ENCODE data around the gene DMPK. TPM values are rescaled to one million over a fixed set of nuclear protein-coding genes. Genes with fewer than 3 reads are reported as not detected.

The DMPK gene
- total RNA-seq, 1 experiment from 2014 or later: 119 TPM

DNA sequence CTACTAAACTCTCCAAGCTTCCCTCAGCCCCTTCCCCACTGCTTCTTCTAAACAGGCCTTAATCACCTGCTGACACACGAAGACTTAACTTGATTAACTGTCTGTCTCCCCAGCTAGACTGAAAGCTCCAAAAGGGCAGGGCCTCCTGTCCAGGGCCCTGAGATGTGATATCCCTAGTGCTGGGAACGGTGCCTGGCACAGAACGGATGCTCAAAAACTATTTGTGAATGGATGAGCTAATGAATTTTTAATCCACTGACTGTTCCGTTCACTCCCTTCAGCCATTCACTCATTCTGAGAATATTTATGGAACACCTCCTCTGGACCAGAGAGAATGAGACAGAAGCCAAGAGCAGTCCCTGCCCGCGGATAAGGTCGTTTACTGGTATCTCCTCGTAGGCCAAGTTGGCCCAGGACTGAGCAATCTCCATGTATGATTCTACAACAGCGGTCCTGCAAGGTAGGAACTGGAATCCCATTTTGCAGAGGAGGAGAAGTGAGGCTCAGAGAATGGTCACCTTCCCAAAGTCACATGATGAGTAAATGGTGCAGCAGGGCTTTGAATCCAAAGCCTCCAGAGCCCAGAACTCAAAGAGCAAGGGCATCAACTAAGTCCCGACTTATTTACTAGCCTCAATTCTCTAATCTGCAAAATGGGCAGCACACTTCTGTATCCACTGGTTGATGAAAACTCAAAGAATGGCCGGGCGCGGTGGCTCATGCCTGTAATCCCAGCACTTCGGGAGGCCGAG lies 6.9 kb upstream of the DMPK start:
- POLR2A ChIA-PET: no interaction called here
- H3K4me3 ChIP-seq (ENCODE audit: low read depth in 2 of 2, low read length in 2 of 2): no peak overlapping the region
- intact Hi-C loops (cut with micrococcal nuclease; ENCODE audit: unreplicated experiment): no loop called here
- CTCF ChIA-PET: no interaction called here
- in situ Hi-C loops (cut with HindIII; ENCODE audit: low pct_unique_long_range_greater_than_20kb, low sequenced_read_pairs): no loop called here
- peaks cover 1% of the 10 kb centered on the region for H3K4me1 ChIP-seq (ENCODE audit: control insufficient read depth, insufficient read depth, low read length)
- DNase-seq (ENCODE audit: low read depth, low spot score): no peak
- no peak for TF ChIP-seq TCF7L2 (IDR thresholded peaks at IDR 0.05; ENCODE audit: low read depth, low read length)
- no peak for TF ChIP-seq SIN3A (IDR thresholded peaks at IDR 0.05; ENCODE audit: borderline replicate concordance, insufficient read depth, low read depth, low read length)
- TF ChIP-seq, protein P1, sequence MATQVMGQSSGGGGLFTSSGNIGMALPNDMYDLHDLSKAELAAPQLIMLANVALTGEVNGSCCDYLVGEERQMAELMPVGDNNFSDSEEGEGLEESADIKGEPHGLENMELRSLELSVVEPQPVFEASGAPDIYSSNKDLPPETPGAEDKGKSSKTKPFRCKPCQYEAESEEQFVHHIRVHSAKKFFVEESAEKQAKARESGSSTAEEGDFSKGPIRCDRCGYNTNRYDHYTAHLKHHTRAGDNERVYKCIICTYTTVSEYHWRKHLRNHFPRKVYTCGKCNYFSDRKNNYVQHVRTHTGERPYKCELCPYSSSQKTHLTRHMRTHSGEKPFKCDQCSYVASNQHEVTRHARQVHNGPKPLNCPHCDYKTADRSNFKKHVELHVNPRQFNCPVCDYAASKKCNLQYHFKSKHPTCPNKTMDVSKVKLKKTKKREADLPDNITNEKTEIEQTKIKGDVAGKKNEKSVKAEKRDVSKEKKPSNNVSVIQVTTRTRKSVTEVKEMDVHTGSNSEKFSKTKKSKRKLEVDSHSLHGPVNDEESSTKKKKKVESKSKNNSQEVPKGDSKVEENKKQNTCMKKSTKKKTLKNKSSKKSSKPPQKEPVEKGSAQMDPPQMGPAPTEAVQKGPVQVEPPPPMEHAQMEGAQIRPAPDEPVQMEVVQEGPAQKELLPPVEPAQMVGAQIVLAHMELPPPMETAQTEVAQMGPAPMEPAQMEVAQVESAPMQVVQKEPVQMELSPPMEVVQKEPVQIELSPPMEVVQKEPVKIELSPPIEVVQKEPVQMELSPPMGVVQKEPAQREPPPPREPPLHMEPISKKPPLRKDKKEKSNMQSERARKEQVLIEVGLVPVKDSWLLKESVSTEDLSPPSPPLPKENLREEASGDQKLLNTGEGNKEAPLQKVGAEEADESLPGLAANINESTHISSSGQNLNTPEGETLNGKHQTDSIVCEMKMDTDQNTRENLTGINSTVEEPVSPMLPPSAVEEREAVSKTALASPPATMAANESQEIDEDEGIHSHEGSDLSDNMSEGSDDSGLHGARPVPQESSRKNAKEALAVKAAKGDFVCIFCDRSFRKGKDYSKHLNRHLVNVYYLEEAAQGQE (IDR thresholded peaks at IDR 0.05; ENCODE audit: insufficient read depth in 1 of 2, low read depth in 2 of 2, low read length in 1 of 2): no peak
- TF ChIP-seq, protein P2, sequence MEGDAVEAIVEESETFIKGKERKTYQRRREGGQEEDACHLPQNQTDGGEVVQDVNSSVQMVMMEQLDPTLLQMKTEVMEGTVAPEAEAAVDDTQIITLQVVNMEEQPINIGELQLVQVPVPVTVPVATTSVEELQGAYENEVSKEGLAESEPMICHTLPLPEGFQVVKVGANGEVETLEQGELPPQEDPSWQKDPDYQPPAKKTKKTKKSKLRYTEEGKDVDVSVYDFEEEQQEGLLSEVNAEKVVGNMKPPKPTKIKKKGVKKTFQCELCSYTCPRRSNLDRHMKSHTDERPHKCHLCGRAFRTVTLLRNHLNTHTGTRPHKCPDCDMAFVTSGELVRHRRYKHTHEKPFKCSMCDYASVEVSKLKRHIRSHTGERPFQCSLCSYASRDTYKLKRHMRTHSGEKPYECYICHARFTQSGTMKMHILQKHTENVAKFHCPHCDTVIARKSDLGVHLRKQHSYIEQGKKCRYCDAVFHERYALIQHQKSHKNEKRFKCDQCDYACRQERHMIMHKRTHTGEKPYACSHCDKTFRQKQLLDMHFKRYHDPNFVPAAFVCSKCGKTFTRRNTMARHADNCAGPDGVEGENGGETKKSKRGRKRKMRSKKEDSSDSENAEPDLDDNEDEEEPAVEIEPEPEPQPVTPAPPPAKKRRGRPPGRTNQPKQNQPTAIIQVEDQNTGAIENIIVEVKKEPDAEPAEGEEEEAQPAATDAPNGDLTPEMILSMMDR (IDR thresholded peaks at IDR 0.05): no peak
- no peak for TF ChIP-seq POLR2AphosphoS5 (IDR thresholded peaks at IDR 0.05; ENCODE audit: low read depth, low read length)
- ATAC-seq: no peak
- no peaks in the 10 kb centered on the region for H3K27me3 ChIP-seq (ENCODE audit: control insufficient read depth, insufficient read depth, low read length)
- BruUV-seq (replicated peaks): no TSS peak
- H3K27ac ChIP-seq (ENCODE audit: low read length): no peak overlapping the region
- H3K36me3 ChIP-seq (ENCODE audit: control insufficient read depth, insufficient read depth, low read length): peaks cover 5% of the 10 kb centered on the region
- no peaks in the 10 kb centered on the region for H3K9me3 ChIP-seq (ENCODE audit: control insufficient read depth, insufficient read depth, low read depth, low read length)

DNA sequence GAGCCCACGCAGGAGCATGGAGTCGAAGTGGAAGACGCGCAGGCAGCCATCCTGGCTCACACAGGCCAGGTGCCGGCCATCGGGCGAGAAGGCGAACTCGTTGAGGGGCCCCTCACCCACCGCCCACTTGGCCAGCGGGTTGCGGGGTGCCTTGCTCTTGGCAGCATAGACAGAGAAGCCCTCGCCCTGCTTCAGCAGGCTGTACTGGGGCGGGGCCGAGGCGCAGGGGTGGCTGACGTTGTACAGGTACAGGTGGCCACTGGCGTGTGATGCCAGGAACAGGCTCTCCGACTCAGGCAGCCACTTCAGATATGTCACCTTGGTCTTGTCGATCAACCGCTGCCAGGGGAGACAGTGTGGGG lies 4.2 kb upstream of the DMPK start:
- Histone ChIP-seq H3K27ac (ENCODE audit: low read length) (no peak overlapping the region), H3K36me3 (ENCODE audit: control insufficient read depth, insufficient read depth, low read length) (peaks cover 5% of the 10 kb centered on the region; the same call in 1 of the 2 replicates), H3K27me3 (ENCODE audit: control insufficient read depth, insufficient read depth, low read length) (no peaks in the 10 kb centered on the region), H3K4me3 (ENCODE audit: low read depth in 2 of 2, low read length in 2 of 2) (no peak overlapping the region), H3K9me3 (ENCODE audit: control insufficient read depth, insufficient read depth, low read depth, low read length) (no peaks in the 10 kb centered on the region), H3K4me1 (ENCODE audit: control insufficient read depth, insufficient read depth, low read length) (peaks cover 15% of the 10 kb centered on the region)
- TF ChIP-seq, protein P2 (IDR thresholded peaks at IDR 0.05): no peak
- TF ChIP-seq POLR2AphosphoS5 (IDR thresholded peaks at IDR 0.05; ENCODE audit: low read depth, low read length): no peak
- no peak for TF ChIP-seq TCF7L2 (IDR thresholded peaks at IDR 0.05; ENCODE audit: low read depth, low read length)
- TF ChIP-seq, protein P1 (IDR thresholded peaks at IDR 0.05; ENCODE audit: insufficient read depth in 1 of 2, low read depth in 2 of 2, low read length in 1 of 2): no peak
- TF ChIP-seq SIN3A (IDR thresholded peaks at IDR 0.05; ENCODE audit: borderline replicate concordance, insufficient read depth, low read depth, low read length): no peak
- DNase-seq (ENCODE audit: low read depth, low spot score) (no peak), ATAC-seq (no peak)
- in situ Hi-C loops (cut with HindIII; ENCODE audit: low pct_unique_long_range_greater_than_20kb, low sequenced_read_pairs) (no loop called here), intact Hi-C loops (cut with micrococcal nuclease; ENCODE audit: unreplicated experiment) (no loop called here)
- ChIA-PET POLR2A (no interaction called here), CTCF (no interaction called here)
- no TSS peak for BruUV-seq (replicated peaks)
